HG03103 (cell line): ENCODE measurements around the gene ANKRD13D.

ENCODE experiments used
- ATAC-seq: cut with Tn5 transposase; IDR thresholded peaks from one replicate; pipeline ENCODE4 v1.9.1; 2021; ENCODE audit warnings: low read depth; ENCODE audit not compliant: unreplicated experiment

The ANKRD13D gene

GRCh38 chr11:67272327-67273259, 16.5 kb upstream of the ANKRD13D start:
- no peak for ATAC-seq

- no peak for ATAC-seq
These were observed 15.7 kb upstream of the ANKRD13D start for GRCh38 chr11:67273260-67273990.

- no peak for ATAC-seq
These were observed 14.1 kb upstream of the ANKRD13D start for GRCh38 chr11:67274768-67275605.

- ATAC-seq: no peak
These were observed 13.3 kb upstream of the ANKRD13D start for GRCh38 chr11:67275606-67276409.

- ATAC-seq: no peak
These were observed 12.3 kb upstream of the ANKRD13D start for GRCh38 chr11:67276781-67277230.

GRCh38 chr11:67277231-67277961, 11.7 kb upstream of the ANKRD13D start:
- peak; percentile 73 for ATAC-seq

DNA sequence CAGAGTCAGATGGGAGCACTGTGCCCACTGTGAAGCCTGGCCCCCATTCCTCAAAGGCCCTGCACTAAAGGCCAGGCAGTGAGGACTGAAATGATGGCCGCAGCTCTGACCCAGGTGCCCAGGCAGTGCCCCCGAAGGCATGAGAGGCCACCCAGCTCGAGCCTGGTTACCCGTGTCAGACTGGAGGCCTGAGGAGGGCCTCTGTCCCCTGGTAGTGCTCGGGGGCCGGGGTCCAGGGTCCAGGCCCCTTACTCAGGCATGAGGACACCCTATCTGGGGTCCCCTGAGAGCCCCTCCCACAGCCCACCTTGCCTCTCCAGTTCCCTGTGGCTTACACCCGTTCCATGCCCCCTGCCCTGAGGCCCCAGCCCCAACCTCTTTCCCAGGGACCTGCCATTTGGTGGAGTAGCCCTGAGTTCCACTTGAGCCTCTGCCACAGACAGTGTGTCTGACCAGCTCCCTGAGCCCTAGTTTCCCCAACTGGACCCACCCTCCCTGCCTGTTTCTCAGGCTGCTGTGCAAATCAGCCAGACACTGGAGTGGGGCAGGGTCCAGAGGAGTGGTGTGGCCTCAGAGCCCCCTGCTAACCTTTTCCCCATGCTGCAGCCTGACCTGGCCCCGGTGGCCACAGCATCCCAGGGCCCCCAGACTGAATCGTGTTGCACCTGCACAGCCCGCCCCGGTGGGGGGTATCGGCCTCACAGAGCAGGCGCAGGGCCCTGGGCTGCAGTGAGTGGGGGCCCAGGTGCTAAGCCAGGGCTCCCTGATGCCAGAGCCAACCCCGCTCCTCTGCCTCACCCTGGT, 10.8 kb upstream of the ANKRD13D start:
- ATAC-seq: no peak

DNA sequence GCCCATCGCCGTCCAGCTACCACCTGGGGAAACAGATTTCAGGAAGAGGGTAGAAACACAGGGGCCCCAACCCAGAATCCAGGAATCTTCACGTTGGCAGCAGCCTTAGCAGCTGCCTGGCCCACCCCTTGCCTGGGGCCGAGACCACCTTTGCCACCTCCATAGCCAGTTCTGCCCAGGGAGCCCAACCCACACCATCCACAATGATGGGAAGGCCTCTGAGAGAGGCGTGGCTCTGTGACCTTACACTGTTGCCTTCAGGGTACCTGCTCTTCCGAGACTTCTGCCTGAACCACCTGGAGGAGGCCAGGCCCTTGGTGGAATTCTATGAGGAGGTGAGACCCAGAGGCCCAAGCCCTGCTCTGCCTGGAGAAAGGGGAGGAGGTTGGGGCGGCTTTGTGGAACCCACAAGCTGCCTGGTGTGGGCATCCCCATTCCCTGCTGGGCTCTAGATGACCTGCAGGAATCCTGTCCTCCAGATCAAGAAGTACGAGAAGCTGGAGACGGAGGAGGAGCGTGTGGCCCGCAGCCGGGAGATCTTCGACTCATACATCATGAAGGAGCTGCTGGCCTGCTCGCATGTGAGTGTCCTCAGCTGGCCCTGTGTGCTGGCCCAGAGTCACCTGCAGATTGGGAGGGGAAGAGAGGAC, 10.0 kb upstream of the ANKRD13D start:
- no peak for ATAC-seq

GRCh38 chr11:67279589-67280340, 9.3 kb upstream of the ANKRD13D start:
- ATAC-seq: no peak

GRCh38 chr11:67280341-67280787, 8.7 kb upstream of the ANKRD13D start:
- no peak for ATAC-seq

- ATAC-seq: no peak
These were observed 8.1 kb upstream of the ANKRD13D start for GRCh38 chr11:67280788-67281551.

- ATAC-seq: no peak
These were observed 7.5 kb upstream of the ANKRD13D start for GRCh38 chr11:67281552-67282150.

- ATAC-seq: no peak
These were observed 6.8 kb upstream of the ANKRD13D start for GRCh38 chr11:67282155-67282875.

GRCh38 chr11:67282876-67283371, 6.2 kb upstream of the ANKRD13D start:
- no peak for ATAC-seq

DNA sequence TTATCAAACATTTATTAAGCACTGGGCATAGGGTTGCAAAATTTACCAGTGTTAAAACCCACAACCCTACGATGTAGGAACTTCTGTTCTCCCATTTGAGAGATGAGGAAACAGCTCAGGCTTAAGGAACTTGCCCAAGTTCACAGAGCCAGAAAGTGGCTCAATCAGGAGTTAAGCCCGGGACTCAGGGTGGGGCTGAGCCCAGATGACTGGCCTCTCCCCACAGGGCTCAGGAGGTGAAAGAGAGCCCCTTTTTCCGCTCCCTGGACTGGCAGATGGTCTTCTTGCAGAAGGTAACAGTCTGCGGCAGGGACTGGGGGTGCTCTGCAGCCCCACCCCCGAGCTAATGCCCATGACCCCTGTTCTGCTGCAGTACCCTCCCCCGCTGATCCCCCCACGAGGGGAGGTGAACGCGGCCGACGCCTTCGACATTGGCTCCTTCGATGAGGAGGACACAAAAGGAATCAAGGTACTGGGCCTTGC, 5.6 kb upstream of the ANKRD13D start:
- ATAC-seq: no peak
